ENCODE data around the gene HCN3. TPM values are rescaled to one million over a fixed set of nuclear protein-coding genes. Genes with fewer than 3 reads are reported as not detected.

The HCN3 gene
- total RNA-seq, 1 experiment from 2014 or later = 19.6 TPM

- BruUV-seq (replicated peaks) = TSS peak; percentile 16
Observed at GRCh38 chr1:155324717-155325602, 47.7 kb downstream of the HCN3 start.

DNA sequence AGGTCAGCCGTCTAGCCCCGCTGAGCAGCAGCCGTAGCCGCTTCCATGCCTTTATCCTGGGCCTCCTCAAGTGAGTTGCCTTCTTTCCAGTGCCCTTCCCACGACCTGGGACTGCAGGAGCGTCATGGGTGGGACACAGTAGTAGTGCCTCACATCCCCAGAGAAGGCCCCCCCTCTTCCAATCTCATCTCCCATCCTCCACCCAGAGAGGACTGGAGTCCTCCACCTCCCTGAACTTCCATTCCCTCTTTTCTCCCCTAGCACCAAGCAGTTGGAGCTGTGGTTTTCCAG is 48.3 kb downstream of the HCN3 start:
- DNase-seq = no peak
- CTCF ChIA-PET = interaction anchor here (1.0 kb wide), 1 partner anchor 75 kb away, joined by 4 read pairs; no protein-coding TSS in a partner anchor
- H3K36me3 Mint-ChIP-seq (ENCODE audit: insufficient read depth, unreplicated experiment) = peaks cover 90% of the 10 kb centered on the region
- TF ChIP-seq, protein P1, sequence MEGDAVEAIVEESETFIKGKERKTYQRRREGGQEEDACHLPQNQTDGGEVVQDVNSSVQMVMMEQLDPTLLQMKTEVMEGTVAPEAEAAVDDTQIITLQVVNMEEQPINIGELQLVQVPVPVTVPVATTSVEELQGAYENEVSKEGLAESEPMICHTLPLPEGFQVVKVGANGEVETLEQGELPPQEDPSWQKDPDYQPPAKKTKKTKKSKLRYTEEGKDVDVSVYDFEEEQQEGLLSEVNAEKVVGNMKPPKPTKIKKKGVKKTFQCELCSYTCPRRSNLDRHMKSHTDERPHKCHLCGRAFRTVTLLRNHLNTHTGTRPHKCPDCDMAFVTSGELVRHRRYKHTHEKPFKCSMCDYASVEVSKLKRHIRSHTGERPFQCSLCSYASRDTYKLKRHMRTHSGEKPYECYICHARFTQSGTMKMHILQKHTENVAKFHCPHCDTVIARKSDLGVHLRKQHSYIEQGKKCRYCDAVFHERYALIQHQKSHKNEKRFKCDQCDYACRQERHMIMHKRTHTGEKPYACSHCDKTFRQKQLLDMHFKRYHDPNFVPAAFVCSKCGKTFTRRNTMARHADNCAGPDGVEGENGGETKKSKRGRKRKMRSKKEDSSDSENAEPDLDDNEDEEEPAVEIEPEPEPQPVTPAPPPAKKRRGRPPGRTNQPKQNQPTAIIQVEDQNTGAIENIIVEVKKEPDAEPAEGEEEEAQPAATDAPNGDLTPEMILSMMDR (IDR thresholded peaks at IDR 0.05; ENCODE audit: unreplicated experiment) = no peak
- peak overlapping the region; percentile 60 for H3K27ac Mint-ChIP-seq (ENCODE audit: unreplicated experiment)
- peak overlapping the region; percentile 90 for H3K4me3 Mint-ChIP-seq (ENCODE audit: low read depth, unreplicated experiment)
- H3K27me3 Mint-ChIP-seq (ENCODE audit: unreplicated experiment) = no peaks in the 10 kb centered on the region
- no TSS peak for BruUV-seq (replicated peaks)
- no peaks in the 10 kb centered on the region for H3K9me3 Mint-ChIP-seq (ENCODE audit: low read depth, unreplicated experiment)
- peaks cover 27% of the 10 kb centered on the region for H3K4me1 Mint-ChIP-seq (ENCODE audit: low read depth, unreplicated experiment)
- intact Hi-C loops (cut with micrococcal nuclease; ENCODE audit: unreplicated experiment) = loop anchor here (2.0 kb wide), 1 partner anchor 75 kb away; no protein-coding TSS in a partner anchor

More at GRCh38 chr1:155324717-155325602, 47.7 kb downstream of the HCN3 start:
- Mint-ChIP-seq H3K36me3 (ENCODE audit: insufficient read depth, unreplicated experiment) (peaks cover 90% of the 10 kb centered on the region), H3K27ac (ENCODE audit: unreplicated experiment) (peak overlapping the region; percentile 60), H3K9me3 (ENCODE audit: low read depth, unreplicated experiment) (no peaks in the 10 kb centered on the region), H3K4me3 (ENCODE audit: low read depth, unreplicated experiment) (peak overlapping the region; percentile 90), H3K27me3 (ENCODE audit: unreplicated experiment) (no peaks in the 10 kb centered on the region), H3K4me1 (ENCODE audit: low read depth, unreplicated experiment) (peaks cover 33% of the 10 kb centered on the region)
- CTCF ChIA-PET = interaction anchor here (1.0 to 3.4 kb wide), 5 partner anchors 13 to 179 kb away, joined by 3 to 19 read pairs (median 4); partner anchors contain the start of gene FDPS
- DNase-seq = peak; percentile 81
- intact Hi-C loops (cut with micrococcal nuclease; ENCODE audit: unreplicated experiment) = loop anchor here (2.0 kb wide), 1 partner anchor 74 kb away; no protein-coding TSS in a partner anchor
- TF ChIP-seq, protein P1 (IDR thresholded peaks at IDR 0.05; ENCODE audit: unreplicated experiment) = peak; percentile 73

- CTCF ChIA-PET = no interaction called here
- DNase-seq = no peak
- peak overlapping the region; percentile 60 for H3K27ac Mint-ChIP-seq (ENCODE audit: unreplicated experiment)
- H3K27me3 Mint-ChIP-seq (ENCODE audit: unreplicated experiment) = no peaks in the 10 kb centered on the region
- H3K4me1 Mint-ChIP-seq (ENCODE audit: low read depth, unreplicated experiment) = peaks cover 25% of the 10 kb centered on the region
- no peaks in the 10 kb centered on the region for H3K9me3 Mint-ChIP-seq (ENCODE audit: low read depth, unreplicated experiment)
- no TSS peak for BruUV-seq (replicated peaks)
- TF ChIP-seq, protein P1 (IDR thresholded peaks at IDR 0.05; ENCODE audit: unreplicated experiment) = no peak
- H3K4me3 Mint-ChIP-seq (ENCODE audit: low read depth, unreplicated experiment) = peak overlapping the region; percentile 90
- peaks cover 89% of the 10 kb centered on the region for H3K36me3 Mint-ChIP-seq (ENCODE audit: insufficient read depth, unreplicated experiment)
- intact Hi-C loops (cut with micrococcal nuclease; ENCODE audit: unreplicated experiment) = no loop called here
Observed at GRCh38 chr1:155326020-155326526, 48.8 kb downstream of the HCN3 start.

- Mint-ChIP-seq H3K9me3 (ENCODE audit: low read depth, unreplicated experiment) (no peaks in the 10 kb centered on the region), H3K4me3 (ENCODE audit: low read depth, unreplicated experiment) (peak overlapping the region; percentile 90), H3K27ac (ENCODE audit: unreplicated experiment) (no peak overlapping the region), H3K36me3 (ENCODE audit: insufficient read depth, unreplicated experiment) (peaks cover 86% of the 10 kb centered on the region), H3K4me1 (ENCODE audit: low read depth, unreplicated experiment) (peaks cover 23% of the 10 kb centered on the region), H3K27me3 (ENCODE audit: unreplicated experiment) (no peaks in the 10 kb centered on the region)
- no peak for DNase-seq
- no TSS peak for BruUV-seq (replicated peaks)
- intact Hi-C loops (cut with micrococcal nuclease; ENCODE audit: unreplicated experiment) = no loop called here
- TF ChIP-seq, protein P1 (IDR thresholded peaks at IDR 0.05; ENCODE audit: unreplicated experiment) = no peak
- CTCF ChIA-PET = no interaction called here
Observed at GRCh38 chr1:155326631-155327037, 49.4 kb downstream of the HCN3 start.

Measured in Calu3 (cell line).